ENCODE measurements around the gene TBC1D16.

The TBC1D16 gene

DNA sequence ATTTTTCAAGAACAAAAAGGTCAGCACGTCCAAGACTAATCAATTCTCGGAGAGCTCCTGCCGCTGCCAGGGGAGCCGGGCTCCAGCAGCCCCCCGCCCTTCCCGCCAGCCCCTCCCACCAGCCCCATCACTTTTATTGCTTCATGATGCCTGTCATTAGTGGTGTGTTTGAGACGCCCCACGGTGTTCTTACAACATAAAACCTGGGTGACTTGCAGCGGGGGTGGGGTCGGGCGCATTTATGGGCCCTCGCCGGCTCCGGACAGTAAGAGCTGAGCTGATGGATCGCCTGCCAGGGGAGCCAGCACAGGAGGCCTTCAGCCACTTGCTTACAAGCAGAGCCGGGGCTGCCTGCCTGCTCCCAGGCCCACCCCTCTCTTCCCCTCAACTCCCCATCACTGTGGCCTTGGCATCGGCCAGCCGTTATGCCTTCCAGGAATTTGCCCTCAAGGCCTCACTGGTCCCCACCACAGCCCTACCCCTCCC, 113.5 kb downstream of the TBC1D16 start:
- Histone ChIP-seq H3K27ac (no peak overlapping the region), H3K36me3 (no peaks in the 10 kb centered on the region), H3K4me1 (peaks cover 0 to 29% (median 24%) of the 10 kb centered on the region in 4 donors), H3K4me3 (no peak overlapping the region), H3K27me3 (peaks cover 0 to 63% of the 10 kb centered on the region in 2 donors), H3K9me3 (no peaks in the 10 kb centered on the region)
- no peak for TF ChIP-seq CTCF (IDR thresholded peaks at IDR 0.05)
- intact Hi-C loops (cut with DNase I; ENCODE audit: low total_unique reads): no loop called here
- no peak for DNase-seq

- no peak for DNase-seq
- Histone ChIP-seq H3K9me3 (no peaks in the 10 kb centered on the region), H3K27me3 (peaks cover 0 to 63% of the 10 kb centered on the region in 2 donors), H3K4me3 (no peak overlapping the region), H3K36me3 (no peaks in the 10 kb centered on the region), H3K27ac (no peak overlapping the region), H3K4me1 (peaks cover 0 to 29% (median 24%) of the 10 kb centered on the region in 4 donors)
- no peak for TF ChIP-seq CTCF (IDR thresholded peaks at IDR 0.05)
- intact Hi-C loops (cut with DNase I; ENCODE audit: low total_unique reads): no loop called here
These were observed 114.1 kb downstream of the TBC1D16 start for GRCh38 chr17:79921411-79922115.

DNA sequence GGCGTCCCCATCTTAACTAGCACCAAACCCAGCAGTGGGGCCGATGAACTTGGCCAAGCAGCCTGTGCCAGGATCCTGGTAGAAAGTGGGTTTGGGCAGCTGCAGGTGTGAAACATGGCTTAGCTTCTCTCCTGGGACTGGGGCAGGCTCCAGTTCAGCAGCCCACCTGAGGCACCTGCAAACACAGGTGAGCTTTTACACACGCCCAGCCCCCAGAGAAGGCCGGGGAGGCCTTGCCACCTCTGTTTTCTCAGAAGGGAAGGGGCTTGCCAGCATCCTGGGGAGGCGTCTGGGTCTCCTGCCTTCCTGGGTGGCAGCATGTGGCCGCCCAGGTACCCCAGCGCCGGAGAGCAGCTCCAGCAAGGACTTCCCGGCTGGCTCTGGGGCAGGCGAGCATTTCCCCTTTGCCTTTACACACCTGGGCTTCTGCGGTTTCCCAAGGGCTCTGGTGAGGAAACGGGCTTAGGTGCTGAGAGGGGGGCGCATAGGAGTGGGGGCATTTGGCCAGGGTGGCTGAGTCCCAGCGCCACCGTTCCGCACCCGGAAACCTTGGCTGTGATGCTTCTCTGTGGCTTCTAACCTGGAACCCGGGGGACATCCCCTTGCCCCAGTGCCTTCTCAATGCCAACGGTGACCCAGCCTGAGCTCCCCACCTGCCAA, 114.8 kb downstream of the TBC1D16 start:
- DNase-seq: no peak
- intact Hi-C loops (cut with DNase I; ENCODE audit: low total_unique reads): no loop called here
- H3K4me3 ChIP-seq: no peak overlapping the region

GRCh38 chr17:79919862-79920720, 115.6 kb downstream of the TBC1D16 start:
- Histone ChIP-seq H3K27me3 (peaks cover 0 to 72% of the 10 kb centered on the region in 2 donors), H3K9me3 (no peaks in the 10 kb centered on the region), H3K36me3 (no peaks in the 10 kb centered on the region), H3K27ac (no peak overlapping the region), H3K4me1 (peaks cover 0 to 27% (median 20%) of the 10 kb centered on the region in 4 donors), H3K4me3 (no peak overlapping the region)
- DNase-seq: no peak
- TF ChIP-seq CTCF (IDR thresholded peaks at IDR 0.05): no peak
- intact Hi-C loops (cut with DNase I; ENCODE audit: low total_unique reads): loop anchor here (10.0 kb wide), 1 partner anchor 75 kb away; no protein-coding TSS in a partner anchor

More for the DNA sequence above, 114.8 kb downstream of the TBC1D16 start:
- H3K27me3 ChIP-seq: peaks cover 0 to 65% of the 10 kb centered on the region in 2 donors
- H3K9me3 ChIP-seq: no peaks in the 10 kb centered on the region
- H3K36me3 ChIP-seq: no peaks in the 10 kb centered on the region
- H3K4me1 ChIP-seq: peaks cover 0 to 32% (median 24%) of the 10 kb centered on the region in 4 donors
- no peak overlapping the region for H3K27ac ChIP-seq
- no peak for TF ChIP-seq CTCF (IDR thresholded peaks at IDR 0.05)

GRCh38 chr17:79919164-79919585, 116.5 kb downstream of the TBC1D16 start:
- intact Hi-C loops (cut with DNase I; ENCODE audit: low total_unique reads): loop anchor here (10.0 kb wide), 1 partner anchor 74 kb away; no protein-coding TSS in a partner anchor
- H3K27me3 ChIP-seq: peaks cover 0 to 79% of the 10 kb centered on the region in 2 donors
- H3K4me1 ChIP-seq: peaks cover 0 to 23% (median 17%) of the 10 kb centered on the region in 4 donors
- H3K4me3 ChIP-seq: no peak overlapping the region
- no peaks in the 10 kb centered on the region for H3K36me3 ChIP-seq
- H3K27ac ChIP-seq: no peak overlapping the region
- DNase-seq: peak; percentile 84 to 95
- TF ChIP-seq CTCF (IDR thresholded peaks at IDR 0.05): no peak
- H3K9me3 ChIP-seq: no peaks in the 10 kb centered on the region
